Measurements from ENCODE around the gene SLC27A3. TPM values are rescaled to one million over a fixed set of nuclear protein-coding genes. Genes with fewer than 3 reads are reported as not detected.
"Not testable (repeated sequence)": the region's sequence is repeated elsewhere in the genome, so short reads cannot be mapped to it uniquely, and the experiment has no call there.

The SLC27A3 gene
- total RNA-seq, 1 experiment from 2014 or later, result 11.1 TPM

GRCh38 chr1:153760440-153760839 lies 14.8 kb upstream of the SLC27A3 start:
- peak overlapping the region; percentile 52 for H3K27ac Mint-ChIP-seq (ENCODE audit: low read depth, unreplicated experiment)
- no peaks in the 10 kb centered on the region for H3K9me3 Mint-ChIP-seq (ENCODE audit: unreplicated experiment)
- H3K27me3 Mint-ChIP-seq (ENCODE audit: insufficient read depth, unreplicated experiment), result no peaks in the 10 kb centered on the region
- peak; percentile 28 for DNase-seq (ENCODE audit: unreplicated experiment)
- CTCF ChIA-PET, result interaction anchor here (2.5 kb wide), 1 partner anchor 10 kb away, joined by 8 read pairs; no protein-coding TSS in a partner anchor
- no peak overlapping the region for H3K4me3 Mint-ChIP-seq (ENCODE audit: unreplicated experiment)
- no TSS peak for BruUV-seq (replicated peaks)
- intact Hi-C loops (cut with micrococcal nuclease), result no loop called here
- TF ChIP-seq CTCF (IDR thresholded peaks at IDR 0.05; ENCODE audit: unreplicated experiment), result no peak
- POLR2A ChIA-PET, result no interaction called here
- no peaks in the 10 kb centered on the region for H3K4me1 Mint-ChIP-seq (ENCODE audit: insufficient read depth, unreplicated experiment)
- H3K36me3 Mint-ChIP-seq (ENCODE audit: insufficient read depth, unreplicated experiment), result peaks cover 84% of the 10 kb centered on the region

- no peaks in the 10 kb centered on the region for H3K9me3 Mint-ChIP-seq (ENCODE audit: unreplicated experiment)
- H3K4me1 Mint-ChIP-seq (ENCODE audit: insufficient read depth, unreplicated experiment), result no peaks in the 10 kb centered on the region
- H3K27me3 Mint-ChIP-seq (ENCODE audit: insufficient read depth, unreplicated experiment), result no peaks in the 10 kb centered on the region
- H3K36me3 Mint-ChIP-seq (ENCODE audit: insufficient read depth, unreplicated experiment), result peaks cover 84% of the 10 kb centered on the region
- intact Hi-C loops (cut with micrococcal nuclease), result no loop called here
- no peak overlapping the region for H3K4me3 Mint-ChIP-seq (ENCODE audit: unreplicated experiment)
- no peak for DNase-seq (ENCODE audit: unreplicated experiment)
- BruUV-seq (replicated peaks), result no TSS peak
- H3K27ac Mint-ChIP-seq (ENCODE audit: low read depth, unreplicated experiment), result no peak overlapping the region
- no peak for TF ChIP-seq CTCF (IDR thresholded peaks at IDR 0.05; ENCODE audit: unreplicated experiment)
- POLR2A ChIA-PET, result interaction anchor here (1.2 to 4.4 kb wide), 3 partner anchors 12 to 204 kb away, joined by 3 to 26 read pairs (median 4); partner anchors contain the start of genes CREB3L4 and SLC27A3
- CTCF ChIA-PET, result interaction anchor here (0.5 to 2.4 kb wide), 10 partner anchors 9 to 231 kb away, joined by 3 to 7 read pairs (median 4); no protein-coding TSS in a partner anchor
These were observed 11.6 kb upstream of the SLC27A3 start for GRCh38 chr1:153763365-153764225.

- H3K27ac Mint-ChIP-seq (ENCODE audit: low read depth, unreplicated experiment), result no peak overlapping the region
- no peaks in the 10 kb centered on the region for H3K4me1 Mint-ChIP-seq (ENCODE audit: insufficient read depth, unreplicated experiment)
- ChIA-PET POLR2A (interaction anchor here (0.6 to 4.4 kb wide), 2 partner anchors 11 to 1919 kb away, joined by 3 to 26 read pairs; partner anchors contain the start of gene SLC27A3), CTCF (interaction anchor here (0.5 to 2.4 kb wide), 11 partner anchors 12 to 514 kb away, joined by 3 to 7 read pairs (median 3); partner anchors contain the start of gene CREB3L4)
- H3K27me3 Mint-ChIP-seq (ENCODE audit: insufficient read depth, unreplicated experiment), result no peaks in the 10 kb centered on the region
- intact Hi-C loops (cut with micrococcal nuclease), result no loop called here
- peaks cover 84% of the 10 kb centered on the region for H3K36me3 Mint-ChIP-seq (ENCODE audit: insufficient read depth, unreplicated experiment)
- BruUV-seq (replicated peaks), result no TSS peak
- H3K9me3 Mint-ChIP-seq (ENCODE audit: unreplicated experiment), result no peaks in the 10 kb centered on the region
- no peak for TF ChIP-seq CTCF (IDR thresholded peaks at IDR 0.05; ENCODE audit: unreplicated experiment)
- H3K4me3 Mint-ChIP-seq (ENCODE audit: unreplicated experiment), result no peak overlapping the region
- no peak for DNase-seq (ENCODE audit: unreplicated experiment)
These were observed 10.9 kb upstream of the SLC27A3 start for GRCh38 chr1:153764310-153764709.

- CTCF ChIA-PET, result interaction anchor here (0.6 to 0.7 kb wide), 2 partner anchors 32 to 111 kb away, joined by 3 to 5 read pairs; no protein-coding TSS in a partner anchor
- POLR2A ChIA-PET, result interaction anchor here (1.0 to 4.4 kb wide), 5 partner anchors 9 to 28 kb away, joined by 3 to 26 read pairs (median 3); partner anchors contain the start of gene SLC27A3
- peaks cover 69% of the 10 kb centered on the region for H3K36me3 Mint-ChIP-seq (ENCODE audit: insufficient read depth, unreplicated experiment)
- H3K9me3 Mint-ChIP-seq (ENCODE audit: unreplicated experiment); H3K4me3 Mint-ChIP-seq (ENCODE audit: unreplicated experiment); intact Hi-C loops (cut with micrococcal nuclease); H3K27ac Mint-ChIP-seq (ENCODE audit: low read depth, unreplicated experiment); H3K4me1 Mint-ChIP-seq (ENCODE audit: insufficient read depth, unreplicated experiment); H3K27me3 Mint-ChIP-seq (ENCODE audit: insufficient read depth, unreplicated experiment); DNase-seq (ENCODE audit: unreplicated experiment); BruUV-seq (replicated peaks): not testable (repeated sequence)
These were observed 8.5 kb upstream of the SLC27A3 start for GRCh38 chr1:153766663-153767062.
